Activated effector memory CD4-positive, alpha-beta T cell treated with anti-CD3 and anti-CD28 coated beads, Interleukin-2, amount 50 U/mL, for 16 hours (primary cell): ENCODE results near the gene PLB1.

Experiments
- DNase-seq: peaks from one replicate; pipeline ENCODE4 v3.0.0-alpha.2; 2020

PLB1 gene

GRCh38 chr2:28592481-28592880, 96.6 kb downstream of the PLB1 start:
- DNase-seq: peak; percentile 24

GRCh38 chr2:28593160-28593755, 97.4 kb downstream of the PLB1 start:
- DNase-seq: peak; percentile 59

GRCh38 chr2:28594000-28594331, 98.1 kb downstream of the PLB1 start:
- DNase-seq: no peak

DNA sequence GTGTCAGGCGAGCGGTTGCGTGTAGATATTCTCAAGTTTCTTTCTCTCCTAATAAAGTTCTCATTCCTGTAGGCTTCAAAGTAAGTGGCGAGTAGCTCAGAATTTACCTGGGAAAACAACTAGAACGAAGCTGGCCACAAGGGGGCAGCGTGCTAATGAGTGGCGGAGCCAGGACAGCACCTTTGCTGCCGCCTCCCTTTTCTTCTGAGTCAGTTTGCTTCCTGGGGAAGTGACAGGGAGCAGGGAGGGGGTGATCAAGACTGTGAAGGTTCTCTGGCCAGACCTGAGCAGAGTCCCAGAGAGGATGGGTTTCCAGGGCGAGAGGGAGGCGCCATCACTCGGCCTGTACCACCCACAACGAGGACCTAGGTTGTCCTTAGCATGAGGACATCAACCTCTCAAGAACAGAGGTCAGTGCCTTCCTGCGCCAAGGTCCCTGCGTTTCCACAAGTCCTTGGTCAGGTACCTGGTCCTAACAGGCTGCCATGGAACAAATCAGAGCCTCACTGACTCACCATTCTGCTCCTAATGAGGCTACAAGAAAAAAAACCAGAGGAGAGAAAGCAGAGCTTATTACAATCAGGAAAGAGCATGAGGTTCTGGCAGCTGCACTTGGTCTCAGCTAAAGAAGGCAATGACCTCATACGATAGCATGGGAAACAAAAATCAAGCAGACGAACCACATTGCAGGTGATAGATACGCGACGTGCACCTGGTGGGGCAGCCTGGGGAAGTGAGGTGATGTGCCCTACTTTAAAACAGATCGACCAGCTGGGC, 98.7 kb downstream of the PLB1 start:
- peak; percentile 95 for DNase-seq

- no peak for DNase-seq
Measured at GRCh38 chr2:28595323-28595722, 99.5 kb downstream of the PLB1 start.

DNA sequence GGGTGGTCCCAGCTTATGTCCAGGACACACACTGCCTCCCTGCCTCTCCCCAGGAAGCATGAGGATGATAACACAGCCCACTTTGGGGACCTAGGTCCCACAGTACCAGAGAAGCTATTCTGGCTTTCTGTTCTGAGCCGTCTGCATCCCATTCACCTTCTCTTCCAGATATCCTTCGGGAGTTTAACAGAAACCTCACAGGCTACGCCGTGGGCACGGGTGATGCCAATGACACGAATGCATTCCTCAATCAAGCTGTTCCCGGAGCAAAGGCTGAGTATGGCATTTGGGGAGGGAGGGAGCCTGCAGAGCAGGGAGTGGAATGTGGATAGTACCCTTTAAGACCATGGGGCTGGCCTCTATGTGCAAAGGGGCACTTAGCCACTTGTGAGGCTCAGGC, 102.6 kb downstream of the PLB1 start:
- peak; percentile 36 for DNase-seq

- DNase-seq: no peak
Measured at GRCh38 chr2:28600181-28600580, 104.3 kb downstream of the PLB1 start.

DNA sequence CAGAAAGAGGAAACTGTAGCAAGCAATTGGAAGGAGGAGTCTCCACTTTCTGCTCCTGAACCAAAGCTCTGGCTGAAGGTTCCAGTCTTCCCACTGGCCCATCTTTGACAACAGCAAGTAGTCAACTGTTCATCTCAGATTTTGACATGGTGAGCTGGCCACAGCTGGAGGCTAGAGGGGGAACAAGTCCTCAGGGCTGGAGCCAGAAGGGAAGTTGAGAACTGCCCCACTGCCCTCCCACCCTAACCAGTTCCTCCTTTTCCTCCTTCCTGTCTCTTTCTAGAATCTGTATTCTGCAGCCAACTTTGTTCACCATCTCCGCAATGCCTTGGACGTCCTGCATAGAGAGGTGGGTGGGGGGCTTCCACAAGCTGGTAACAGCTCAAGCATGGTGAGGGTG, 105.8 kb downstream of the PLB1 start:
- DNase-seq: no peak

DNA sequence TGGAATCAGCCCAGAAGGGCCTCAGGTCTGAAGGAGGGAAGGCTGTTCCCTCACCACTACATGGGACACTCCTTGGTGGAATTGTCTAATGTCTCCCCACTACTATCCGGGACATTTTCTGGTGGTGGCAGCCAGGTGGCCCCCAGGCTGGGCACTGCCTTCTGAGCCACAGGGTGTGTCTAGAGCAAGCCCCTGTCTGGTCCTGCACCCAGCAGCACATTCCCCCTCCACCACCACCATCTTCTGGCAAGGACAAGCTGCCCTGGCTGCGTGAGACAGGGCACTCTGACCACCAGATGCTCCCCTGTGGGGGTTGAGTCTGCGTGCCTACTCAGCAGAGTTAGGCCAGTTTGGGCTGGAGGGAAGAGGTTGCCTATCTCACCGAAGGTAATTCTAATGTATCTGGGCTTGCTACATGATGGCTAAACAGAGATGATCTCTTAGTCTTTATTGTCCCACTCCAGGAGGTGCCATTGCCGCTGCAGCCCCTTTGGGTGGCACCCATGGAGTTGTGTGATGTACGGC, 106.3 kb downstream of the PLB1 start:
- DNase-seq: no peak

- DNase-seq: no peak
Measured at GRCh38 chr2:28602751-28603639, 107.1 kb downstream of the PLB1 start.

GRCh38 chr2:28603821-28604220, 108.0 kb downstream of the PLB1 start:
- DNase-seq: no peak

DNA sequence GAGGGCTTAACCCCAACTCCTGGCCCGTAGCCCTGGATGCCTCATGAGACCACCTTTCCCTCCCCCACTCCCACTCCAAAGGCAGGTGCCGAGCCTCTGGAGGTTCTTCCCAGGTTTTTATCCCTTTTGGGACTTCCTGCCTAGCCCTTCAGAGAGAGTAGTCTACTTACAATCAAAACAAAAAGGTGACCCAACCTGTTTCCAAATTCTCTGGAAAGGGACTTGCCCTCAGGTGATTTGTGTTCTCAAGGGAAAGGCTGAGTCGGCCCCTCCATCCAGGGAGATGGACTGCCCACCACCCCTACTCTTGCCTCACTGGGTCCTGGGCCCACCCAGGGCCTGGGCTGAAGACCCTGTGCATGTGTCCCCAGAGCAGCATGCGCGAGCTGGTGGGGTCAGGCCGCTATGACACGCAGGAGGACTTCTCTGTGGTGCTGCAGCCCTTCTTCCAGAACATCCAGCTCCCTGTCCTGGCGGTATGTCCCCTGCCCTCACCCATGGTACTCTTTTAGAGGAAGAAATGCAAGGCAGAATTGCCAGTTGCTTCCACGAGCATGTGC, 108.5 kb downstream of the PLB1 start:
- DNase-seq: no peak

- no peak for DNase-seq
Measured at GRCh38 chr2:28606986-28607441, 111.2 kb downstream of the PLB1 start.

DNA sequence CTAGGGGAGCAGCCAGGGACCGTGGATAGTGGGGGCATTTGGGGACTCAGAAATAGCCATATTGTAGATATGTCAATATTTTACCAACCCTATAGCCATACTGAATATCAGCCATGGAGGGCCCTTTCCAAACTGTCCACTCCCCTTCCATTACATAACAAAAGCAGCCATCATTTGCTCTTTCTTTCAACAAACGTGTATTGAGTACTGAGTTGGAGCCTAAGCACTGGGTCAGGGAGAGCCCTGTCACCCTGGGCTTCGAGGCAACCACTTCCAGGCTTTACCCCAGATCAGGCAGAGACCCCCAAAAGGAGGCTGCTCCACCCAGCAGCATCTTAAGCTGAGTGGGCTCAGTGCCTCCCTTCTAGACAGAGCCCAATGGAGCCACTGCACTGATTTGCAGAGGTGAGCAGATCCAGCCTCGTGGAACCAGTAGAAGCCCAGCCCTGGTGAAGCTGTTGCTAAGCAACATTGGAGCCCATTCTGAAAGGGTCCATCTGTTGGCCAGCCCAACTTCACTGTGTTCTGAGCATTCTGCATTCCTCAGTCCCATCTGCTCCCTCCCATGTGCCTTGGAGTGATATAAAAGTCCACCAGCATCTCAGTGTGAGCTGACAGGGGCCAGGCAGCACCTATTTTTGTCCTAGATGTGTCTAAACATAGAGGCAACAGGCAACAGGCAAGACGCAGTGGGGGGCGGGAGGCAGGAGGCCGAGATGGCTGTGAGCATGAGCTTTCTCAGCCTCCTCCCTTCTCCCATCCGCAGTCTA, 112.1 kb downstream of the PLB1 start:
- no peak for DNase-seq

GRCh38 chr2:28608500-28609424, 112.9 kb downstream of the PLB1 start:
- DNase-seq: no peak

- peak; percentile 79 for DNase-seq
Measured at GRCh38 chr2:28610583-28611201, 114.8 kb downstream of the PLB1 start.

DNA sequence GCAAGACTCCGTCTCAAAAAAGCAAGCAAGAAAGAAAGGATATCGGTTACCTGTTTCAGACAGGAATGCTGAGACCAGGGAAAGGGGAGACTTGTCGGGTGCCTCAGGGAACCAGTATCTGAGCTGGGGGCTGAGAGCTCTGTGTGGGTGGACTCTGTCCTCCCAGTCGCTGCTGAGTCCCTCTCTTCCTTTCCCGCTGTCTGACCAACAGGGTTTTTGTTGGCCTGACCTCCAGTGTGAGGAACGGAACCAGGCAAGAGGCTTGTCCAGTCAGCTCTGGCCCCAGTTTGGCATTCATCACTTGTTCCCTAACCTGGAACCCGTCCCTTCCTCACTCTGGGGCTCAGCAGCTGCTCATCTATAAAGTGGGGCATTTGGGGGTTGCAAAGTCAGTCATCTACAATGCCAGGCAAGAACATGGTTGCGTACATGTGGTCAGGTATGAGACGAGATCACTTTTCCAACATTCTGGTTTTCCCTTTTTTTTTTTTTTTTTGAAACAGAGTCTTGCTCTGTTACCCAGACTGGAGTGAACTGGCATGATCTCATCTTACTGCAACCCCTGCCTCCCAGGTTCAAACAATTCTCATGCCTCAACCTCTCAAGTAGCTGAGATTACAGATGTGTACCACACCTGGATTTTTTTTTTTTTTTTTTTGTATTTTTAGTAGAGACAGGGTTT, 116.4 kb downstream of the PLB1 start:
- DNase-seq: peak; percentile 43

DNA sequence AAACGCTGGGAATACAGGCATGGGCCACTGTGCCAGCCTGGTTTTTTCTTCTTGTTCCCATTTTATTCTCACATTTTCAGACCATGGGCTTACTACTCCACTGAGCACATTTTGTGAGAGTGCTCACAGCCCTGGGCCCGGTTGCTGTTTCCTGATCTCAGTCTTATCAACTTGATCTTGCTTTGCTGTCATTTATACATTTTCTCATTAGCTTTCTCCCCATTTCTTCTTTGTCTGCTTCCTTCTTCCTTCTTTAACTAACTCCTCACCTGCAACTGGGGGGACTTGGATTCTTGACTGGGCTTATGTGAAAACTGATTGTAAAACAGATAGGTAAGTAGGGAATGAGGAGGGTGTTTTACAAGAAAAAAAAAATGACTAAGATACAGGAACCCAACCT, 117.3 kb downstream of the PLB1 start:
- peak; percentile 71 for DNase-seq

DNA sequence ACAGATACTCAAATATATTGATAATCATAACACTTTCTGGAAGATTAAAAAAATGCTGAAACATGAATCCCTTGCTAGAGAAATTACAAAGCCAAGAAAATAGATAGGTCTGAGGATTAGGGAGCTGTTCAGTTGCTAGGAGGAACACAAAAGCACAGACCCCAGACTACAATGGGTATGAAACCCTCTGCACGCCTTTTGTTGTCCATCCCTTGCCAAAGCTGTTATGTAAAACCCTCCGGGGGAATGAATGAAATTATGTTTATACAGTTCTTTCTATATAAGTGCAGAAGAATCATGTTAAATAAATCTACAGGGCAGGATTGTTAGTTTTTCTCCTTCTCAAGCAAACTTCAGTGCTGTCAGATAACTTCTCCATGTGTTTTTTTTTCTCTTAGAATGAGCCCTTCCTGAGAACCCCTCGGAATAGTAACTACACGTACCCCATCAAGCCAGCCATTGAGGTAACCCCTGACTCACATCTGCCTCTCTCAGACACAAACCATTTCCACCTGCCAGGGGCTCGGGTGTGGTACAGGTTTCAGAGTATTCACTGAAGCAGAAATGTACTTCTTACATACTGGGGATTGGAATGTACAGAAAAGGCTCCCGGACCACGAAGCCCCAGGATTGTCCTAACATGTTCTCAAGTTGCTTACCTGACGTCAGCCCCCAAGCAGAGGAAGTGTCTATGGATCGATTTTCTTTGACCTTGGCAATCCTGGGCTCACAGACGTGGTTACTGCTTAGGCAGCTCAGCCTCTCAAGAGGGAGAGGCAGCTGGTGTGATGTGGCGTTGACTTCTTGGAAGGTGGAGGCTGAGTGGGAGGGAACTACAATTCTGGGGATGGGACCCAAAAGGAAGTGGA, 118.0 kb downstream of the PLB1 start:
- DNase-seq: peak; percentile 73
